ENCODE data around the gene MBD3L2. TPM values are rescaled to one million over a fixed set of nuclear protein-coding genes. Genes with fewer than 3 reads are reported as not detected.

Gene MBD3L2
- total and polyA plus RNA-seq, 9 of the 15 experiments (the other 6 are each of a cell fraction or from before 2014, with no cell fraction given) = not detected

GRCh38 chr19:7078008-7078407, 28.9 kb downstream of the MBD3L2 start (continued):
- no peak for TF ChIP-seq MTA3 (IDR thresholded peaks at IDR 0.05; ENCODE audit: borderline replicate concordance)
- TF ChIP-seq JUND (IDR thresholded peaks at IDR 0.05; ENCODE audit: borderline replicate concordance, low read depth, low read length) = peak; percentile 45; the same call in 1 of the 2 replicates
- peak; percentile 31; the same call in 1 of the 3 replicates for TF ChIP-seq JUND (tag; IDR thresholded peaks at IDR 0.05; ENCODE audit: borderline replicate concordance, low read depth, low read length)
- TF ChIP-seq CBFA2T2 (conservative IDR thresholded peaks at IDR 0.05) = no peak
- no peak for TF ChIP-seq ARID2 (IDR thresholded peaks at IDR 0.05)
- TF ChIP-seq TFAM (CRISPR knock-in tag; conservative IDR thresholded peaks at IDR 0.05) = no peak
- no peak for TF ChIP-seq MYC (IDR thresholded peaks at IDR 0.05; ENCODE audit: low read depth, low read length)
- TF ChIP-seq MYC (CRISPR knock-in tag; IDR thresholded peaks at IDR 0.05; ENCODE audit: borderline replicate concordance, low read depth) = no peak
- no peak for TF ChIP-seq POLR2B (IDR thresholded peaks at IDR 0.05; ENCODE audit: low read depth, partially characterized antibody)
- no peak for TF ChIP-seq TCF7L2 (IDR thresholded peaks at IDR 0.05; ENCODE audit: low read depth, low read length)
- TF ChIP-seq ARID1B (IDR thresholded peaks at IDR 0.05) = no peak
- no peak for TF ChIP-seq PYGO2 (tag; IDR thresholded peaks at IDR 0.05)
- TF ChIP-seq SIN3A (IDR thresholded peaks at IDR 0.05; ENCODE audit: borderline replicate concordance in 2 of 2, control insufficient read depth in 1 of 2, low read depth in 2 of 2, low read length in 2 of 2) = no peak
- TF ChIP-seq THAP12 (CRISPR knock-in tag; IDR thresholded peaks at IDR 0.05) = no peak
